Fibroblast of mammary gland (primary cell): ENCODE results near the gene KCTD4.

Experiments used
- DNase-seq: peaks from one replicate; pipeline ENCODE4 v3.0.0-alpha.2; 2010; ENCODE audit warnings: low read depth
- H3K4me3 ChIP-seq: 2 replicates; pipeline ENCODE4 v1.5.1; 2011; ENCODE audit warnings: low read depth, mild to moderate bottlenecking, low read length, moderate library complexity; ENCODE audit not compliant: control insufficient read depth
- TF ChIP-seq, protein P1 (sequence below): conservative IDR thresholded peaks from 2 replicates; pipeline ENCODE4 v1.5.1; 2011; ENCODE audit warnings: low read depth, low read length, inconsistent platforms; ENCODE audit not compliant: control insufficient read depth, insufficient read depth

KCTD4 gene

DNA sequence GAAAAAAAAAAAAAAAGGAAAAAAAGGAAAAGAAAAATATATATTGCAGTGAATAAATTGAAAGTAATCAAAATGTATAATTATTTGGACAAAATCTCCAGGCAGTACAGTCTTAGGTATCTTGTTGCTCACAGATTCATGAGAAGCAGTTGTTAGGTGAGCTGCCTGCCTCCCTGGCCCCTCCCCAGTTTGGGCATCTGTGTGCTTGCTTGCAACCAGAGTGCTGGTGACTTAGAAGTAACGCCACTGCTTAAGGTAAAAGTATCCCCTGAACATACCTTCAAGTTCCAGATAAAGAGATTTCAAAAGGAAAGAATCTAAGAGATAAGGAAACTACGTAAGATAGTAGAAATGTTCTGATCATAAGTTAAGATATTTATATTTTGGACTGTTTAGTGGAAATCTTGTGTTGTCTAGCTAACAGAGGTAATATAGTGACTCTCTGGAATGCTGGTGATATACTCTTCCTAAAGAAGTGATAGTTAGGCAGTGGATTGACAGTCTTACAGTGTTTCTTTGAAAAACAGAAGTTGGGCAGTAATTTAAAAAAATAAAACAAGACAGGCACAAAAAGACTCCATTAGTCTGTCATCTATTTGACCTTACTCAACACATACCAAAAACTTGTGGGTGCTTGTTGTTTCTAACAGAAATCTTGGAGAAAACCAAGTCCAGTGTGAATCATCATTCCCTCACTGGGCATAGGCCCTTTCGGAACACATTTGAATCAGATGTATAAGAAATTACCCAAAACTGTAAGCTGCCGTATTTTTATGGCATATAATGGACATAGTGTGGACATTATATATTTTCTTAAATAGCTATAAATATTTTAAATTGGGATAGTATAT, 38.3 kb upstream of the KCTD4 start:
- DNase-seq: peak; percentile 74
- H3K4me3 ChIP-seq: no peak overlapping the region
- TF ChIP-seq, protein P1, sequence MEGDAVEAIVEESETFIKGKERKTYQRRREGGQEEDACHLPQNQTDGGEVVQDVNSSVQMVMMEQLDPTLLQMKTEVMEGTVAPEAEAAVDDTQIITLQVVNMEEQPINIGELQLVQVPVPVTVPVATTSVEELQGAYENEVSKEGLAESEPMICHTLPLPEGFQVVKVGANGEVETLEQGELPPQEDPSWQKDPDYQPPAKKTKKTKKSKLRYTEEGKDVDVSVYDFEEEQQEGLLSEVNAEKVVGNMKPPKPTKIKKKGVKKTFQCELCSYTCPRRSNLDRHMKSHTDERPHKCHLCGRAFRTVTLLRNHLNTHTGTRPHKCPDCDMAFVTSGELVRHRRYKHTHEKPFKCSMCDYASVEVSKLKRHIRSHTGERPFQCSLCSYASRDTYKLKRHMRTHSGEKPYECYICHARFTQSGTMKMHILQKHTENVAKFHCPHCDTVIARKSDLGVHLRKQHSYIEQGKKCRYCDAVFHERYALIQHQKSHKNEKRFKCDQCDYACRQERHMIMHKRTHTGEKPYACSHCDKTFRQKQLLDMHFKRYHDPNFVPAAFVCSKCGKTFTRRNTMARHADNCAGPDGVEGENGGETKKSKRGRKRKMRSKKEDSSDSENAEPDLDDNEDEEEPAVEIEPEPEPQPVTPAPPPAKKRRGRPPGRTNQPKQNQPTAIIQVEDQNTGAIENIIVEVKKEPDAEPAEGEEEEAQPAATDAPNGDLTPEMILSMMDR: no peak

DNA sequence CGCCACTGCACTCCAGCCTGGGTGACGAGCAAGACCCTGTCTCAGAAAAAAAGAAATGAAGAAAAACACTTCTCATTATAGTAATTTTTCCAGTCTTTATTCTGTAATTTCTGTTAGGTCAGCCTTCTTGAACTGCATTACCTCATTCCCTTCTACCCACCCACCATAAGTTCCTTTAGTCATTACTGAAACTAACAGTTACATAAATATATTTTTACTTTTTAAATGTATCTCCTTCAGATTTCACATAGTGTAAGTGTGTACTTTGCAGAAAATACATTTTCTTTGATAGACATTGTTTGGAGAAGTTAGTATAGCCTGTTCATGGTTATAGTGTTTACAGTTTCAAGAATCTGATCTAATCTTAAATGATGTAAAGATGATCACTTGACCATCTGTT, 31.7 kb upstream of the KCTD4 start:
- DNase-seq: no peak
- TF ChIP-seq, protein P1: no peak
- H3K4me3 ChIP-seq: no peak overlapping the region

- H3K4me3 ChIP-seq: no peak overlapping the region
- peak; percentile 36 for DNase-seq
- TF ChIP-seq, protein P1: no peak
These were observed 30.9 kb upstream of the KCTD4 start for GRCh38 chr13:45231722-45232121.

GRCh38 chr13:45231305-45231704, 30.5 kb upstream of the KCTD4 start:
- DNase-seq: no peak
- TF ChIP-seq, protein P1: no peak

DNA sequence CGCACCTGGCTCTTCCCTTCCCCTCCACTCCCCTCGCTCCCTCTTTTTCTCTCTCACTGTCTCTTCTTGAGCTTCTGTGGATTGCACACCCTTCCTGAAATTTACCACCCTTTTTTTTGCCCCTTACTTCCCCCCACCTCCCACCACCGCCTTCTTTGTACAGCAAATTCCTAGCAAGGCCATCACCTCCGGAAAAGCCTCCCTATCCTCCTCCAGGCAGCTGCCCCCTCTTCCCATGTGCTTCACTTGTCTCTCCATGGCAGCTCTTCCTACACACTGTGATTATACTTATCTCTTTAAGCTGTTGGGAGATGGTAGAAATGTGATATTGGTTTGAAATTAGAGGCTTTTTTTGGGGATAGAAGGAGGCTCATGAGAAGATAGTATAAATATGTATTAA, 28.3 kb upstream of the KCTD4 start:
- DNase-seq: no peak
- TF ChIP-seq, protein P1: no peak
- H3K4me3 ChIP-seq: no peak overlapping the region

More at GRCh38 chr13:45231305-45231704, 30.5 kb upstream of the KCTD4 start:
- H3K4me3 ChIP-seq: no peak overlapping the region

GRCh38 chr13:45228002-45228401, 27.2 kb upstream of the KCTD4 start:
- TF ChIP-seq, protein P1: no peak
- no peak overlapping the region for H3K4me3 ChIP-seq

DNA sequence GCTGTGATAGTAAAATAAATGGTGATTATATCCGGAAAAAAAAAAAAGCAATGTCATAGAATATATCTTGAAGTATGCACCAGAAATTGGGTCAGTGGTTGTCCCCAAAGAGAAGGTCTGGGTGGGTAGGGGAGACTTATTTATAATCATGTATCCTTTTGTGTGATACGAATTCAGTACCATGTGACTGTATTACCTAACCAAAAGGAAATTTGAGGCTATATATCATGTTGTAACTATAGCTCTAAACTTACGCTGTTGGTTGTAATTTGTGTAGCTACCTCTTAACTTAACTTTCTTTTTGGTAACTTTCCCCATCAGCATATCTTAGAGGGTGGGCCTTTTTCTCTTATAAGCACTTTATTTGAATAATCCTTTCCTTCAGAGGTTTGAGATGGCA, 25.2 kb upstream of the KCTD4 start:
- no peak overlapping the region for H3K4me3 ChIP-seq
- TF ChIP-seq, protein P1: no peak
- no peak for DNase-seq

More at GRCh38 chr13:45228002-45228401, 27.2 kb upstream of the KCTD4 start:
- DNase-seq: no peak
